CD4-positive, alpha-beta T cell treated with Interleukin-4 for 1 hour (primary cell): Measurements from ENCODE around the gene RPH3AL.
A peak's percentile ranks its signal among the peaks of the same experiment; 100 is the strongest.
"Not testable (repeated sequence)": the region's sequence is repeated elsewhere in the genome, so short reads cannot be mapped to it uniquely, and the experiment has no call there.

Experiments used
- DNase-seq, 2 donors: peaks; one replicate each; pipeline ENCODE4 v3.0.0-alpha.2; 2020 to 2022

Gene RPH3AL

DNA sequence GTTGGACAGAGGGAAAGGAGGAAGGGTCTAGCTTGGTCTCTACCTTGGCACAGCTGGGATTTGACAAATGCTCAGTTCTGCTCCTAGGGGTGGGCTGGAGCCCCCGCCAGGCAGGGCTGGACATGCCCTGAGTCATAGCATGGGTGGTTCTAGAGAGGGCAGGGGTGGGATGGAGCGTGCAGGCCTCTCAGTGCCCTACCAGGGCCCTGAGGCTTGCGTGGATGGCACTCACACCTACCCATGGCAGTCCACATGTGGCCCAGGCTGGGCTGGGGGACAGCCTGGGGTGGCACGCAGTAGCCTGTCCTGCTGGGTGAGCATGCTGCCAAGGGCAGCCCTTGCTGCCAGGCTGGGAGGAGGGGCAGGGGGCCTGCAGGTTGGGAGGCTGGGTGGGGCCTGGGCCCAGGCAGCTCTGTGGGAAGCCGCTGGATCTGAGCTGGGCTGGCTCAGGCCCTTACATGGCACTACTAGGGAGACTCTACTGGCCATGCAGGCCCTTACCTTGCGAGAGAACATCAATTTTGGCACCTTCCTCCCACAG, 182.4 kb downstream of the RPH3AL start:
- DNase-seq, result no peak

- DNase-seq, result not testable (repeated sequence)
Measured at GRCh38 chr17:168614-169013, 184.0 kb downstream of the RPH3AL start.

- no peak for DNase-seq
Measured at GRCh38 chr17:165939-166338, 186.7 kb downstream of the RPH3AL start.

DNA sequence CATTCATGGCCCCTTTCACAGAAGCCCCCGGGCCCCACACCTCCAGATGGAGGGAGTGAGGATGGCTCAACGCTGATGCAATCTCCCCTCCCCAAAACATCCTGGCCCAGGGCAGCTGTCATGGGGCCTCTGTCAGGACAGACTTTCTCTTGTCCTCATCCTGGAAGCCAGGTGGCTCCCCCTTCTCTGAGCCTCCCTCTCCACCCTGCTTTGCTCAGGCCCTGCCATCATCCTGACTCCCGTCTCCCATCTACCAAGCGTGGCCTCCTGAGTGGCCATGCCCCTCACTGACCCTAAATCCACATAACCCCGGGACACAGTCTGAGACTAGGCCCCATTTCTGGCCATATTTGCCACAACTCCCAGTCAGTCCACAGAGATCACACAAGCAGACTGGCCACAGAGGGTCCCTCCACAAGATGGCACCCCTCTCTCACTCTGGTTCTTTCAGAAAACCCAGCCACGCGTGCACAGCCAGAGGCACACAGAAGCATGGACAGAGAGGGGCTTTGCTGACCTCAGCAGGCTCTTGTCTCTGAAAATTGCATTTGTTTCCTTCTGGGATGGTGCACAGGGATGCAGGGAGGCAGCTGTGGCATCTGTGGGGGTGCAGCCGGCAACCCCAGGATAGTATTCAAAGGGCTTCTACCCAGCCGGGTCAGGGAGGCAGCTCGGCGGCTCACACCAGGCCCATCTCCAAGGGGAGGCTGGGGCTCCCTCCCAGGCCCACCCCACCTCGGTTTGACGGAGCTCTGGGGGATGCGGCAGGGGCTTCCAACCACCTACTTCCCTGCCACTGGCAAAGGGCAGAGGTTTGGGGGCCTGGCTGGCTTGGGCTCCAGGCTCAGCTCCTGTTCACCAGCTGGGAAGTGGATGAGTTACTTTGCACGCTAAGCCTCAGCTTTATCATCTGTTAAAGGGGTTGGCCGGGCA, 188.0 kb downstream of the RPH3AL start:
- DNase-seq, result peak; percentile 22 to 34

DNA sequence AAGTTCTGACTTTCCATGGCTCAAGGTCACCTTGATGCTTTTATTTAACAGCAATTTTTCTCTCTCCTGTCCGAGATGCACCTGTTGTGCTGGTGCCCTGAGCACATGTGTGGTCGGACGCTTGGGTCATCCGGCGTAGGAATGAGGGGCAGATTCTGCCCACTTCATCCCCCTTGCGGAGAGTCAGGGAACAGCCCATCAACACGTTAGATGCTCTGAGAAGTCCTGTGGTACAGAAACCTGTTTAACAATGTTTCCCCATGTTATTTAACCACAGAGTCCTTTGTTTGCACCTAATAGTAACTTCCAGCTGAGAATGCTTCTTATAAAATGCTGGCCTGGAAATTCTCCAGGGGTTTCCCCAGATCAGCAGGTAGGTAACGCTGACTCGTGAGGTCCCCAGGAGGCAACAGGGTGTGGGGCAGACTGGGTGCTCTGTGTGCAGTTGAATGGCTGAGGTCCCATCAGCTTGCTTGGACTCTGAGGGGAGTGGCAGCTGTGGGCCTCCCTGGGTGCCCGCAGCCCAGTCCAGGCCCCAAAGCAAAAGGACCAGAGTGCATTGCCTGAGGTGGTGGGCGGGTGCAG, 189.0 kb downstream of the RPH3AL start:
- no peak for DNase-seq

DNA sequence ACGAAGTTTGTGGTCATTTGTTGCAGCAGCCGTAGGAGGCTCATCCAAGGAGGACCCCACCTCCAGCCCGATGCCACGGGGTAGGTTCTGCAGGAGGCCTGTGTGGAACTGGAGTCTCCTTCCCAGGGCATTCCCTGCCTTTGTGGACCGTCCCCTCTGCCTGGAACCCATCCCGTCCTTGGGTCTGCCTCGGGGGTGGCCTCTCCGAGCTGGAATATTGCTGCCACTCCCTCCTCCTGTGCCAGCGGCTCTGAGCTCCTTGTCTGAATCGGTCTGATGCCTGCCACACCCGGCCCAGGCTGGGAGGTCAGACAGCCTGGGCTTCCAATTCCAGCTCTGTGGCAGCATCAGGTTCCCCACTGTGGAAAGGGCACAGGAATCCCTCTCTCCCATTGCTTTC, 189.9 kb downstream of the RPH3AL start:
- no peak for DNase-seq
